Ovary (tissue), 9 donors: ENCODE results near the gene IFT81. TPM values are rescaled to one million over a fixed set of nuclear protein-coding genes. Genes with fewer than 3 reads are reported as not detected.
"Not testable (repeated sequence)": the region's sequence is repeated elsewhere in the genome, so short reads cannot be mapped to it uniquely, and the experiment has no call there.

Experiments
- DNase-seq, 5 donors: peaks; one replicate each; pipeline ENCODE4 v3.0.0-alpha.2; 2019 to 2020
- H3K27ac ChIP-seq, 2 donors: fragments of 200-600 bp; one replicate each; pipeline versions ENCODE4 v1.5.1 to v1.8.0; 2019 to 2022
- H3K27me3 ChIP-seq: fragments of 200-600 bp; one replicate; pipeline ENCODE4 v1.8.0; 2022
- H3K36me3 ChIP-seq: fragments of 200-600 bp; sonication (generic); one replicate; pipeline ENCODE4 v1.5.1; 2019
- H3K4me1 ChIP-seq: one replicate; pipeline ENCODE4 v1.8.1; 2013; ENCODE audit warnings: mild to moderate bottlenecking, moderate library complexity; ENCODE audit not compliant: insufficient read depth
- H3K4me3 ChIP-seq: fragments of 200-600 bp; sonication (generic); one replicate; pipeline ENCODE4 v1.5.1; 2017
- H3K9me3 ChIP-seq, 2 donors: fragments of 200-600 bp in 1 of 2; sonication (generic) in 1 of 2; one replicate each; pipeline versions ENCODE4 v1.5.1 to v1.8.1; 2013 to 2019; ENCODE audit warnings: mild to moderate bottlenecking in 1 of 2, moderate library complexity in 1 of 2
- CTCF ChIP-seq, 3 donors: fragments of 450-650 bp in 2 of 3; fragments of 200-600 bp in 1 of 3; IDR thresholded peaks; one replicate each; pipeline versions ENCODE4 v1.5.1 to v1.8.0; 2016 to 2022; ENCODE audit warnings: antibody characterized with exemption in 3 of 3, mild to moderate bottlenecking in 1 of 3
- EP300 ChIP-seq: sonication (generic); formaldehyde crosslinking; IDR thresholded peaks from one replicate; pipeline ENCODE4 v1.6.1; 2017; ENCODE audit warnings: antibody characterized with exemption
- POLR2A ChIP-seq: fragments of 450-650 bp; IDR thresholded peaks from one replicate; pipeline ENCODE4 v1.6.1; 2017; ENCODE audit warnings: antibody characterized with exemption, mild to moderate bottlenecking, moderate library complexity
- WGBS, 3 donors: extraction: QIAGEN DNeasy Blood & Tissue Kit in 1 of 3; methylation state at CpG; one replicate each; pipeline versions ENCODE4 v1.1.5 to v1.1.7; 2013 to 2017; 5-methylcytosine and 5-hydroxymethylcytosine counted together
- intact Hi-C, 4 donors: fragments of 100-400 bp; cut with DNase I; formaldehyde crosslinking; loops; one replicate each; pipeline versions ENCODE4 v1.11.0 to v1.15.1; 2022 to 2023
- polyA plus RNA-seq, 2 donors: library from polyadenylated mRNA; stranded (reverse); fragments of 200-250 nt in 1 of 2; fragments of 350-450 nt in 1 of 2; fragmentation: Illumina TruSeq in 1 of 2; extraction: RNeasy Lipid Tissue Mini Kit (QIAGEN cat#74804) in 1 of 2; gene quantifications; one replicate each; pipeline ENCODE4 v1.2.3, GENCODE V29; 2013 to 2014
- total RNA-seq, 7 donors: library from RNA; depleted of rRNA in 2 of 7; stranded (reverse); fragments of >200 nt in 2 of 7; fragmentation: NEBNext Ultra II Directional in 3 of 7; extraction: Animal tissue kit (Norgen Biotek cat#: 25700) in 3 of 7; gene quantifications; one replicate each; pipeline versions ENCODE4 v1.1.0 to v1.2.4, GENCODE V29; 2016 to 2023
- donor health status: DM: no; HTN: no; CAD: no; lungs with moderate emphysema.
- donor health status: DM: no; HTN: no; CAD: no.
- donor health status: Bipolar disorder and iron deficiency.
- donor health status: DM: yes; HTN: yes; CAD: no.
- donor health status: DM: no; HTN: no; CAD: no.
- donor health status: DM: yes; HTN: yes; CAD: no.

IFT81 gene
- total and polyA plus RNA-seq, 9 donors: 10.4 to 22.3 (median 17.2) TPM

GRCh38 chr12:110115675-110116074 lies 8.5 kb upstream of the IFT81 start:
- peak overlapping the region in 1 of 2 donors; percentile 19 for H3K27ac ChIP-seq
- H3K4me3 ChIP-seq: no peak overlapping the region
- H3K27me3 ChIP-seq: no peaks in the 10 kb centered on the region
- no peaks in the 10 kb centered on the region for H3K9me3 ChIP-seq
- peak in 1 of 5 donors; percentile 14 for DNase-seq
- whole genome bisulfite sequencing, 3 donors: 94 to 95% (median 94%) methylated on average over 4 of the region's 4 CpGs
- peaks cover 13% of the 10 kb centered on the region for H3K4me1 ChIP-seq
- intact Hi-C loops: no loop called here
- TF ChIP-seq POLR2A (no peak), EP300 (no peak), CTCF (IDR thresholded peaks at IDR 0.05) (no peak)
- H3K36me3 ChIP-seq: no peaks in the 10 kb centered on the region

- Histone ChIP-seq H3K27me3 (no peaks in the 10 kb centered on the region), H3K4me1 (peaks cover 13% of the 10 kb centered on the region), H3K27ac (peak overlapping the region in 1 of 2 donors; percentile 19), H3K4me3 (no peak overlapping the region), H3K36me3 (no peaks in the 10 kb centered on the region), H3K9me3 (no peaks in the 10 kb centered on the region)
- intact Hi-C loops: no loop called here
- TF ChIP-seq CTCF (IDR thresholded peaks at IDR 0.05) (no peak), EP300 (no peak), POLR2A (no peak)
- peak in 1 of 5 donors; percentile 19 for DNase-seq
- 94 to 97% (median 95%) methylated on average over 7 of the region's 7 CpGs for WGBS, 3 donors
Observed at GRCh38 chr12:110116623-110117022, 7.5 kb upstream of the IFT81 start.

- H3K9me3 ChIP-seq, H3K4me3 ChIP-seq, H3K4me1 ChIP-seq, H3K27me3 ChIP-seq, intact Hi-C loops, H3K27ac ChIP-seq, H3K36me3 ChIP-seq: not testable (repeated sequence)
- DNase-seq: peak in 1 of 5 donors; percentile 26
- 67 to 69% (median 69%) methylated on average over 8 of the region's 8 CpGs for WGBS, 3 donors
Observed at GRCh38 chr12:110117210-110117609, 6.9 kb upstream of the IFT81 start.

GRCh38 chr12:110117956-110118685 lies 6.0 kb upstream of the IFT81 start:
- no peak overlapping the region for H3K4me3 ChIP-seq
- no peak for DNase-seq
- H3K9me3 ChIP-seq: no peaks in the 10 kb centered on the region
- WGBS, 3 donors: 2 to 9% (median 3%) methylated on average over 7 of the region's 7 CpGs
- H3K27me3 ChIP-seq: no peaks in the 10 kb centered on the region
- intact Hi-C loops: no loop called here
- TF ChIP-seq EP300: no peak
- no peaks in the 10 kb centered on the region for H3K36me3 ChIP-seq
- H3K4me1 ChIP-seq: peaks cover 7% of the 10 kb centered on the region
- peak overlapping the region; percentile 49 to 67 for H3K27ac ChIP-seq

- H3K4me1 ChIP-seq: no peaks in the 10 kb centered on the region
- WGBS, 3 donors: 93 to 96% (median 93%) methylated on average over 4 of the region's 4 CpGs
- intact Hi-C loops: loop anchor here in 2 of 4 donors (5.0 to 10.0 kb wide), 2 partner anchors 159 to 162 kb away; partner anchors contain the start of gene ATP2A2 (in 2 of the 2)
- no peaks in the 10 kb centered on the region for H3K36me3 ChIP-seq
- H3K27me3 ChIP-seq: no peaks in the 10 kb centered on the region
- no peak for DNase-seq
- no peak overlapping the region for H3K4me3 ChIP-seq
- H3K27ac ChIP-seq: no peak overlapping the region
- H3K9me3 ChIP-seq: no peaks in the 10 kb centered on the region
- TF ChIP-seq EP300 (no peak), POLR2A (no peak), CTCF (IDR thresholded peaks at IDR 0.05) (no peak)
Observed at GRCh38 chr12:110122929-110123328, 1.2 kb upstream of the IFT81 start.
